Activated CD4-positive, CD25-positive, alpha-beta regulatory T cell treated with anti-CD3 and anti-CD28 coated beads, Interleukin-2, amount 50 U/mL, for 16 hours (primary cell): ENCODE measurements around the gene MMADHC.

Experiments used
- DNase-seq: peaks from one replicate; pipeline ENCODE4 v3.0.0-alpha.2; 2020; ENCODE audit warnings: low read depth, low spot score

MMADHC gene

GRCh38 chr2:149556452-149556851 lies 31.1 kb downstream of the MMADHC start:
- DNase-seq, result no peak

- DNase-seq, result no peak
Measured at GRCh38 chr2:149552830-149553229, 34.7 kb downstream of the MMADHC start.

- DNase-seq, result no peak
Measured at GRCh38 chr2:149552226-149552625, 35.3 kb downstream of the MMADHC start.

- DNase-seq, result no peak
Measured at GRCh38 chr2:149544692-149545091, 42.9 kb downstream of the MMADHC start.

- DNase-seq, result no peak
Measured at GRCh38 chr2:149543845-149544244, 43.7 kb downstream of the MMADHC start.

GRCh38 chr2:149540138-149540537 lies 47.4 kb downstream of the MMADHC start:
- DNase-seq, result no peak

- no peak for DNase-seq
Measured at GRCh38 chr2:149538138-149538833, 49.3 kb downstream of the MMADHC start.

GRCh38 chr2:149537092-149537726 lies 50.4 kb downstream of the MMADHC start:
- no peak for DNase-seq

- DNase-seq, result no peak
Measured at GRCh38 chr2:149536649-149537048, 50.9 kb downstream of the MMADHC start.

GRCh38 chr2:149534674-149535073 lies 52.9 kb downstream of the MMADHC start:
- no peak for DNase-seq

GRCh38 chr2:149528983-149529382 lies 58.6 kb downstream of the MMADHC start:
- DNase-seq, result no peak

- DNase-seq, result no peak
Measured at GRCh38 chr2:149527998-149528755, 59.4 kb downstream of the MMADHC start.

GRCh38 chr2:149526689-149527088 lies 60.9 kb downstream of the MMADHC start:
- DNase-seq, result no peak

GRCh38 chr2:149525323-149525722 lies 62.3 kb downstream of the MMADHC start:
- no peak for DNase-seq
